Tibial artery (tissue), 4 donors: ENCODE results near the gene DCTN2.

Source experiments
- DNase-seq, 2 donors: peaks; one replicate each; pipeline ENCODE4 v3.0.0-alpha.2; 2019
- H3K27ac ChIP-seq, 2 donors: fragments of 200-600 bp; sonication (generic) in 1 of 2; 1 replicate in 1 of 2; 2 replicates in 1 of 2; pipeline ENCODE4 v1.5.1; 2018 to 2019; ENCODE audit warnings: mild to moderate bottlenecking in 1 of 2
- H3K27me3 ChIP-seq, 2 donors: fragments of 200-600 bp; sonication (generic) in 1 of 2; one replicate each; pipeline versions ENCODE4 v1.5.1 to v1.6.0; 2016 to 2019
- H3K36me3 ChIP-seq, 3 donors: fragments of 200-600 bp; sonication (generic) in 2 of 3; one replicate each; pipeline ENCODE4 v1.5.1; 2016 to 2019; ENCODE audit warnings: mild to moderate bottlenecking in 2 of 3
- H3K4me1 ChIP-seq, 4 donors: fragments of 200-600 bp; sonication (generic) in 2 of 4; 1 replicate in 3 of 4; 2 replicates in 1 of 4; pipeline ENCODE4 v1.5.1; 2016 to 2019
- H3K4me3 ChIP-seq, 2 donors: fragments of 200-600 bp; sonication (generic) in 1 of 2; 1 replicate in 1 of 2; 2 replicates in 1 of 2; pipeline ENCODE4 v1.5.1; 2018 to 2019; ENCODE audit warnings: mild to moderate bottlenecking in 2 of 2
- H3K9me3 ChIP-seq, 3 donors: fragments of 200-600 bp; sonication (generic) in 1 of 3; one replicate each; pipeline ENCODE4 v1.5.1; 2016 to 2019
- intact Hi-C: fragments of 100-400 bp; cut with DNase I; formaldehyde crosslinking; loops from one replicate; pipeline ENCODE4 v1.15.0; 2023; ENCODE audit warnings: low total_unique reads
- TF ChIP-seq, protein P1 (sequence below), 2 experiments: fragments of 200-600 bp in 1 of 2; fragments of 450-650 bp in 1 of 2; IDR thresholded peaks; one replicate each; pipeline ENCODE4 v1.5.1; 2017 to 2019; ENCODE audit warnings: antibody characterized with exemption in 2 of 2, mild to moderate bottlenecking in 1 of 2, moderate library complexity in 1 of 2

Gene DCTN2

DNA sequence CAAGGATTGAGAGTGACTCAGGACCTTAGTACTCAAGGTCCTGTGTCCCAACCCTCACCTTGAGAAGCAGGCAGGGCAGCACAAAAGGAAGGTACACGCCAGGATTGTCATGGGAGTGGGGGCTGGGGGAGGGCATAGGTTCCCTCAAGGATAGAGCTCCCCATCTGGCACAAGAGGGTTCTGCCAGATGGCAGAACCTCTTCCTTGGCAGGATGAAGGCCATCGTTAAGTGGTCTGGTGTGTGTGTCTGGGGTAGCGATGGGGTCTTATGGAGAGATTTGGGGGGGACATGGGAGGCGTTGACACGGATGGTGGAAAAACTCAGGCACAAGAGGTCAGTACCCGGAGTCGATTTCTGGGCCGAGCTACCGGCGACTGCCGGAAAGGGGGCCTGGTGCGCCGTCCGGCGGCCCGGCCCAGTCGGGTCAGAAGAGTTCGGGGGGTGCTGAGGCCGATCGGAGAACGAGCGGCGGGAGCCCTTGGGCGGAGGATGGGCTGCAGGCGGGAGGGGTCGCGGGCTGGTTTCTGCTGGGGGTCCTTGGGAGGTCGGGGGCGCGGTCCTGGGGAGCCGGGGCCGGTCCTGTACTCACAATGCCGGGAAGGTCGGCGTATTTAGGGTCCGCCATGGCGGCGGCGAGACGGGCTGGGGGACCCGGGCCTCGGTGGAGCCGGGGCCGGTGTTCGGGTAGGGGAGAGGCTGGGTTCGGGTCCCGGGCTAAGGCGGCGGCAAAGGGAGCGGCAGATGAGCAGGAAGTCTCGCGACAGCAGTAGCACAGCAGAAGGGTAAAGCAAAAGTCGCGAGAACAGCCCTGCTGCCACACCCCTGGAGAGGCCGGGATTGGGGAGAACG, at the start of gene DCTN2:
TSS of gene DCTN2 (minus strand) at position 755 of the 850 bp plus-strand sequence. CDS start at position 626, 129 bp downstream.
- peak within 1 kb of the TSS; percentile 89 to 90 for H3K27ac ChIP-seq
- H3K27me3 ChIP-seq: peaks cover 0 to 27% of the 10 kb centered on the region in 2 donors
- H3K9me3 ChIP-seq: no peaks in the 10 kb centered on the region
- peak within 1 kb of the TSS; percentile 96 to 97 for H3K4me3 ChIP-seq
- intact Hi-C loops: no loop called here
- peaks cover 0 to 11% (median 3%) of the 10 kb centered on the region in 3 donors for H3K36me3 ChIP-seq
- H3K4me1 ChIP-seq: peaks cover 0 to 40% (median 28%) of the 10 kb centered on the region in 4 donors
- peak; percentile 98 for DNase-seq
- TF ChIP-seq, protein P1, sequence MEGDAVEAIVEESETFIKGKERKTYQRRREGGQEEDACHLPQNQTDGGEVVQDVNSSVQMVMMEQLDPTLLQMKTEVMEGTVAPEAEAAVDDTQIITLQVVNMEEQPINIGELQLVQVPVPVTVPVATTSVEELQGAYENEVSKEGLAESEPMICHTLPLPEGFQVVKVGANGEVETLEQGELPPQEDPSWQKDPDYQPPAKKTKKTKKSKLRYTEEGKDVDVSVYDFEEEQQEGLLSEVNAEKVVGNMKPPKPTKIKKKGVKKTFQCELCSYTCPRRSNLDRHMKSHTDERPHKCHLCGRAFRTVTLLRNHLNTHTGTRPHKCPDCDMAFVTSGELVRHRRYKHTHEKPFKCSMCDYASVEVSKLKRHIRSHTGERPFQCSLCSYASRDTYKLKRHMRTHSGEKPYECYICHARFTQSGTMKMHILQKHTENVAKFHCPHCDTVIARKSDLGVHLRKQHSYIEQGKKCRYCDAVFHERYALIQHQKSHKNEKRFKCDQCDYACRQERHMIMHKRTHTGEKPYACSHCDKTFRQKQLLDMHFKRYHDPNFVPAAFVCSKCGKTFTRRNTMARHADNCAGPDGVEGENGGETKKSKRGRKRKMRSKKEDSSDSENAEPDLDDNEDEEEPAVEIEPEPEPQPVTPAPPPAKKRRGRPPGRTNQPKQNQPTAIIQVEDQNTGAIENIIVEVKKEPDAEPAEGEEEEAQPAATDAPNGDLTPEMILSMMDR (IDR thresholded peaks at IDR 0.05): no peak

DNA sequence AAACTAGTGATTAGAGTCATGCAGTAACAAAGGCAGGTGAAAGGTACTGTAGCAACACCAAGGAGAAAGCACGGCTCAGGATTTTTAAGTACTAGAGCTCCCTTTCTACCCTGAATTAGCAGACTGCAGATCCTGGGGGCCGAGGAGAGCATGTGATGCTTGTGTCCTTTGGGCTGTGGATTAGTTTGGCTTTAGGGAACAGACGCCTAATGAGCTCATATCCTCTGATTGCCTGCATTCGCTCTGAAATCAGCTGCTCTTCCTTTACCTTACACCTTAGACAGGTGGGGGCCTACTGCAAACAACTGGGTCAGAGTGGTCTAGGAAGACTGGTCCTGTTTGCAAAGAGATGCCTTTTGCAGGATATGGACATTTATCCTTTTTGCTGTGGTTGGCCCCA, 46.2 kb upstream of the DCTN2 start:
- DNase-seq: no peak
- no peak overlapping the region for H3K27ac ChIP-seq
- H3K27me3 ChIP-seq: no peaks in the 10 kb centered on the region
- H3K4me1 ChIP-seq: peaks cover 0 to 28% (median 15%) of the 10 kb centered on the region in 4 donors
- peaks cover 16 to 36% (median 23%) of the 10 kb centered on the region in 3 donors for H3K36me3 ChIP-seq
- H3K9me3 ChIP-seq: no peaks in the 10 kb centered on the region
- no peak overlapping the region for H3K4me3 ChIP-seq
- intact Hi-C loops: no loop called here
- TF ChIP-seq, protein P1 (IDR thresholded peaks at IDR 0.05): no peak

DNA sequence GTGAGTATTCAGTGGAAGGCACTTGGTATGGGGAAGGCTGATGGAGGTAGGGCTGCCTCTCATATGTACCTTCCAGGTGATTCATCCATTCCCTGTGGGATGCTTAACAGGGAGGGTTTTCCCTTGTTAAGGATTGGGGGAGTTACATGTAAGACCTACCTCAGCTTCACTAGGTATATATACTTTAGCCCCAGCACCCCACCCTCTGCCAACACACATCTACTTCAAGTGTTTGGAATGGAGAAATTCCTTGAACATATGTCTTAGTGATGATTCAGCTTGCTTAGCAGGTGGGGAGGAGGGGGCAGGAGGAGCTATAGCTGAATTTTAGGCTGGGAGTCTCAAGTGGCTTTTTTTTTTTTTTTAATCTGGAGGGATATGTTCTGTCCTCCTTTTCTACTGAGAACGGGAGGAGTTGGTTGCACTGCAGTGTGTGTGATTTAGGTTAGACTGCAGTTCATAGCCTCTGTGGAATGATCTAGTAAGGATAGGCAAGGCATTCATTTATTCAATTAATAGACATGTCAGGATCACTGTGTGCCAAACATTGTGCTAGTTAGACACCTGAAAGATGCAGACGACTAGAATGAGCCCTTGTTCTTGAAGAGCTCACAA, 45.7 kb upstream of the DCTN2 start:
- Histone ChIP-seq H3K4me1 (peaks cover 0 to 28% (median 15%) of the 10 kb centered on the region in 4 donors), H3K27ac (no peak overlapping the region), H3K4me3 (no peak overlapping the region), H3K9me3 (no peaks in the 10 kb centered on the region), H3K27me3 (no peaks in the 10 kb centered on the region), H3K36me3 (peaks cover 16 to 30% (median 23%) of the 10 kb centered on the region in 3 donors)
- TF ChIP-seq, protein P1 (IDR thresholded peaks at IDR 0.05): no peak
- intact Hi-C loops: no loop called here
- DNase-seq: no peak

DNA sequence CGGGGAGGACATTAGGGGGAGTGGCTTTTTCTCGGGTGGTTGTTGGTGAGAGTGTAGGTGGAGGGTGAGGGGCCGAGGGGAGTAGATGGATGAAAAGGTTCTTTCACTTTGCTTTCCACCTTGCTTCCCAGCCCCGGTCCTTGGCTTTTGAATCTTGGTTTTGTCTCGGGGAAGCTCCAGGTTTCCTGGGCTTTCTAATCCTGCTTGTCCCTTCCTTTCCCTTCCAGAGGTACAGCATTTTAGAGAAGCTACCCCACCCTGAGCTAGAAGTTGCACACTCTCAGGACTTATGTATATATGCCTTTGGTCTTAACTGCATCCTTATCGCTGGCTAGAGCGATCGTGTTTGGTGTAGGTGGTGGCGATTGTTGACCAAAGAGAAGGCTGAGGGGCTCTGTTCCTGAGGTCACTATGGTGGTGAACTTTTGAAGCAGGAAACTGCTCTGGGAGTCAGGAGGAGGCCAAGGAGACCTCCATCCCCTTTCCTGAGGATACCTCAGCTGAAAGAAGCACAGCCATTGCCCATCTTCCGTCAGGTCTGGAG, 44.9 kb upstream of the DCTN2 start:
- Histone ChIP-seq H3K4me1 (peaks cover 0 to 28% (median 15%) of the 10 kb centered on the region in 4 donors), H3K9me3 (no peaks in the 10 kb centered on the region), H3K27ac (peak overlapping the region; percentile 81 to 85), H3K4me3 (peak overlapping the region; percentile 74 to 91), H3K27me3 (no peaks in the 10 kb centered on the region), H3K36me3 (peaks cover 14 to 27% (median 18%) of the 10 kb centered on the region in 3 donors)
- TF ChIP-seq, protein P1 (IDR thresholded peaks at IDR 0.05): no peak
- DNase-seq: peak in 1 of 2 donors; percentile 40
- intact Hi-C loops: no loop called here

DNA sequence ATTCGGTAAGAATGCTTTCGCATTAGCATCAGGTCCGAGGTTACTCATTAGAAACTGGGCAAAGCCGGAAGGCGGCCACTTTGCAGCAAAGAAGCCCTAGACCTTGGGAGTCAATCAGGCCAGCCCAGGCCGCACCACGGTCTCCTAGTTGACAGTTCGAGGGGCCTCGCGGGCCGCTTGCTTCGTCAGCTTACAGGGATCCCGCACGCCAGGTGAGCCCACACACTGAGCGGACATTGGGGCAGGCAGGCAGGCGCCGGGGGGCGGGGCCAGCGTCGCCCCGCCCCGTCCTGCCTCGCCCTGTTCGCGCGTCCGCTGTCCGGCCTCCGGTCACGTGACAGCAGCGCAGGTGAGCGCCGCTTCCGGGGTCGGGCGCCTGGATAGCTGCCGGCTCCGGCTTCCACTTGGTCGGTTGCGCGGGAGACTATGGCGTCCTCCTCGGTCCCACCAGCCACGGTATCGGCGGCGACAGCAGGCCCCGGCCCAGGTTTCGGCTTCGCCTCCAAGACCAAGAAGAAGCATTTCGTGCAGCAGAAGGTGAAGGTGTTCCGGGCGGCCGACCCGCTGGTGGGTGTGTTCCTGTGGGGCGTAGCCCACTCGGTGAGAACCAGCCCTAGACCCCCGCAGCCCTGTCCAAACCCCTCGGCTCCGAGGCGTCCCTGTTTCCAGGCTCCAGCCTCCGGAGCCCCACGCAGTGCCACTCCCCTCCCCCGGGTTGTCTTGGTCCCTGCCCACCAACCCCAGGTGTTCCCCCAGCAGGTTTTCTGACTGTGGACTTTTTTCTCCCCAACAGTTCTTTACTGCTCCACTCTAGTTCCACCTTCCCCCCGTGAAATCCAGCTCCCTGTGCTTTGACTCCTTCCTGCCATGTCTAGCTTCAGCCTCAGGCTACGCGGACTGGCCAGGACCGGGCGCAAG, 44.1 kb upstream of the DCTN2 start, which contains the start of gene PIP4K2C:
TSS of gene PIP4K2C (plus strand) at position 329 of the 918 bp plus-strand sequence. CDS start at position 427, 98 bp downstream.
- Histone ChIP-seq H3K4me1 (peaks cover 0 to 28% (median 14%) of the 10 kb centered on the region in 4 donors), H3K27ac (peak within 1 kb of the TSS; percentile 81 to 85), H3K9me3 (no peaks in the 10 kb centered on the region), H3K4me3 (peak within 1 kb of the TSS; percentile 74 to 91), H3K27me3 (no peaks in the 10 kb centered on the region), H3K36me3 (peaks cover 11 to 24% (median 12%) of the 10 kb centered on the region in 3 donors)
- TF ChIP-seq, protein P1 (IDR thresholded peaks at IDR 0.05): no peak
- intact Hi-C loops: no loop called here
- peak; percentile 71 to 91 for DNase-seq
